TTC549 (cell line): ENCODE measurements around the gene MAL.

Experiments
- FAIRE-seq: peaks from 2 replicates; lab custom pipeline; 2012; peaks lifted over from hg19 to GRCh38; lab: Jason Lieb, UNC

The MAL gene

DNA sequence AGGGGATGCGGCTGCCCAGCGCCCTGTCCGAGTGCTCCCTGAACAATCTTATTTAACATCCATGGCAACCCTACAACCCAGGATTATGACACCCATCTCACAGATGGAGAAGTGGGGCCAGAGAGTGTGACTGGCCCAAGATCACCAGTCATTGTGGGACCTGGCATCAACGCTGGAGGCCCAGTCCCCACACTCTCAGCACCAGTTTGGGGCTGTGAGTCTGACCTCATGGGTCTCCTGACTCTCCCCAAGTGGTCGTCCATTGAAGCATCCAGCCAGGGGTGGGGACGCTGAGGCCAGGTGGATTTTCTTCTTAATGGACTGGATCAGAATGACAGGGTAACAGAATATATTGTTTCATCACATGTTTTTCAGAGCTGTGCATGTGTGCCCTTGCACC is 24.5 kb downstream of the MAL start:
- FAIRE-seq, result no peak

DNA sequence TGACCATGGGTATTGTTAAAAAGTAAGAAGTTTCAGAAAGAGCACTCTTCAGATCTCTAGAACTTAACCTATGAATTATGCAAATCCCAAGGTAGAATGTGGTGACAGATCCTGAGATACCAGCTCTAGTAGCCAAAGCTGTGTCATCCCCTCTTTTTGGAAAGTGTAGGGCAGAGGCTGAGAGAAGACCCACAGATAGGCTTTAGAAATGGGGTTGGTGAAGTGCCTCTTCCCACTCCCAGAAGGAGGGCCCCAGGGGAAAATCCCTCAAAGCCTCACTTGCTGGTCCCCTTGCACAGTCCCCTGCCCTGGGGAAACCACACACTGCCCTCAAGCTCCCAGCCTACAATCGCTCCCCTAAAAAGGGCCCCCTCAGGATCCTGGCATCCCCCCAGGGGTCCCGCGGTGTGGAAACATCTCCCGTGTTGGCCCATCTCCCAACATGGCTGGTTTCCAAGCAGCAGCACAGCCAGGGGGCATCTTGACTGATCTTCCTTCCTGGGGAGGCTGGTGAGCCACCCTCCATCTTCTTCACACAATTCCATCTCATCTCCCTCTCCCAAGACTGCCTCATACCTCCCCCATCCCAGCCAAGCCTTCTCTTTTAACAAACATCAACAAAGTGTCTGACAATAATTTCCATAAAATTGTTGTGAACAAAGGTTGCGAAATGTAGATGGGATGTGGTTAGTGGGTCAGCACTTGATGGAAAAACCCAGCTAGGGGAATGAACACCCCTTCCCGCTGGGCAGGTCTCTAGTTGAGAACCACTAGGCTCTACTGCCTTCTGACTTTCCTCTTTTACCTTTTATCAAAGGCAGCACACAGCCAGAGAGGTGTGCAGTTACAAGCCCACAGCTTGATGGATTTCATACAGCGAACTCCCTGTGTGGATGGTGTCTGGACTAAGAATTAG is 25.1 kb downstream of the MAL start:
- no peak for FAIRE-seq

DNA sequence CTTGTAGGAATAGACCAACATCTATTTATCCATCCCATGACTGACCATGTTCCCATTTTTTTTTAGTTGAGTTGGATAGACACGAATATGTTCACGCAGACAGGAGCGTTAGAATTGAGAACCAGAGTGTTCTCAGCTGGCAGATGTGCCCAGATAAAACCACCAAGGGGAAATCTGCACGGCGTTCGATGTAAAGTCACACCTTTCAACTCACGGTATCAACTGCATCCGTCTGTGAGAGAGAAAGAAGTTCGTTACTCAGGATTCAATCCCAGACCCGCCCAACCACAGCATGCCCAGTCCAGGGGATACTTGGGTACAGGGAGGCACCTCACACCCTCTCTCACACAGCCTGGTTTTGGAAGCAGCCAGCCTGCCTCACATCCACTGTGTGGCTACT is 26.1 kb downstream of the MAL start:
- FAIRE-seq, result no peak

DNA sequence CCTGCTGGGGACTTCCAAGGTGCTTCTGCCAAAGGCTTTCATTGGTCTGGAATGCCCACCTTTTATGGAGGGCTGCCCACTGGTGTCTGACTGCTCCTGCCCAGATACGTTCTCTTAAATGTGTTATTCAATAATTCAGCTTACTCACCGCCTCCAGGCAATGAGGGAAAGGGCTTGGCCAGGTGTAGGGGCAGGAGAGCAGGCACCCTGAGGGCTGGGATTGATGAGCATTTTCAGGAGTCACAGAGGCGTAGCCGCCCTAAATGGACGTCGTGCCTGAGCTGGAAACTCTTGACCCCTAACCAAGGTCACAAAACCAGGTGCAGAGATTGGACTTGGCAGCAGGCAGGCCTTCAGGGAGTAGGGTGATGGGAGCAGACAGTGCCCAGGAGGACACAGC is 26.8 kb downstream of the MAL start:
- FAIRE-seq, result no peak

DNA sequence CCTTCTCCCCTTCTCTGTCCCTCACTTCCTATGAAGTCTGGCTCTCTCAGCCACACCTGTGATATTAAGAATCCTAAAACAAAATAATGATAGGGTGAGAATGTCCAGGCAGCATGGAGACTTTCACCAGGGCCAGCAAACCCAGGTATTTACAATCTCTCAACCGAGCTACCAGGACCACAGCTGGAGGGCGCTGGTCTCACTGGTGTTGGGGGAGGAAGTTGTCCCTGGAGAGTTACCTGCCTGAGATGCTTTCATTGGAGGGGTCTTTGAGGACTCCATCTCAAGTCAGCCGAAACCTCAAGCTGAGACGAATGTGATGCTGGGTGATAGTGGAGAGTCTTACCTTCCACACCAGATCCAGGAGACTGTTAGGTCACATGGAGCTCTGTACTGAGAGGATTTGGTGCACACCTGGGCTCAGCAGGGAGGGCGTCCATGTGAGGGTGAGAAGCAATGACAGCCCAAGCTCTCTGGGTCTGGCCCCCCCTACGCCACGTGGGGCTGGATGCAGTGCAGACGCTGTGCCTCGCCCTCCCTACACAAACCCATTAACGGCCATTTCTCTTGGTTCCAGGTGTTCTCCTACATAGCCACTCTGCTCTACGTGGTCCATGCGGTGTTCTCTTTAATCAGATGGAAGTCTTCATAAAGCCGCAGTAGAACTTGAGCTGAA is 27.4 kb downstream of the MAL start:
- FAIRE-seq, result no peak

DNA sequence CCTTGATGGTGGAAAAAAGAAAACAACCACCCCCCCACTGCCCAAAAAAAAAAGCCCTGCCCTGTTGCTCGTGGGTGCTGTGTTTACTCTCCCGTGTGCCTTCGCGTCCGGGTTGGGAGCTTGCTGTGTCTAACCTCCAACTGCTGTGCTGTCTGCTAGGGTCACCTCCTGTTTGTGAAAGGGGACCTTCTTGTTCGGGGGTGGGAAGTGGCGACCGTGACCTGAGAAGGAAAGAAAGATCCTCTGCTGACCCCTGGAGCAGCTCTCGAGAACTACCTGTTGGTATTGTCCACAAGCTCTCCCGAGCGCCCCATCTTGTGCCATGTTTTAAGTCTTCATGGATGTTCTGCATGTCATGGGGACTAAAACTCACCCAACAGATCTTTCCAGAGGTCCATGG is 28.0 kb downstream of the MAL start:
- no peak for FAIRE-seq

DNA sequence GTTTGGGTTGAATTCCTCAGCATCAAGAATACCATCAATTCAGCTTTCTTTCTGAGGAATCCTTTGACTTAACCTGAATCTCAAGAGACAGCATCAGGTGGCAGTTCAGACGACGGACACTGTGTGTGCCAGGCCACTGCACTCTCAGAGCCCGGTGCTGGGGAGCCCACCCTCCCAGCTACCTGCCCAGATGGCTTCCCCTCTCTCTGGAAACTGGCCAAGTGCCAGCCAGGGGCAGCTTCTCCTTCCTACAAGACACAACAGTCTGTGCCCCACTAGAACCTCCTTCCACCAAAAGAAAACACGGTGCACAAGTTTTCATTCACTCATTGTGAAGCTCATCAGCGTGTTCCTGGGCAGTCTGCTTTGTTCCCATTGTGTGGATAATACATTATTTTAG is 28.5 kb downstream of the MAL start:
- no peak for FAIRE-seq

DNA sequence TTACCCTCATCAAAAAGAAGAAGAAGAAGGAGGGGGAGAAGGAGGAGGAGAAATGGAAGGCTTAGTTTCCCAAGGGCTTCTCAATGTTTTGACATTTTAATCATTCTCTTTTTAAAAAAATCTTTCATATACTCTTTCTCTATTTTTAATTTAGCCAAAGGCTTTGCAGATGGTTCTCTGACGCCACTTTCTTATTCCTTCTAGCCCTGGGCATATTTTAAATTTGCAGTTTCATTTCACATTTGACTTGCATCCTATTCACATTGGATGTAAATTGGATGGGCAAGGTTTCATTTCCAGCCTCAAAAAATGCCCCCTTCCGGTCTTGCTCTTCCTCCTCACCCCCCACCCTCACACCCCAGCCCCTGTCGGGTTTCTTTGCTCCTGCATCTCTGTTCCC is 29.8 kb downstream of the MAL start:
- FAIRE-seq, result no peak

DNA sequence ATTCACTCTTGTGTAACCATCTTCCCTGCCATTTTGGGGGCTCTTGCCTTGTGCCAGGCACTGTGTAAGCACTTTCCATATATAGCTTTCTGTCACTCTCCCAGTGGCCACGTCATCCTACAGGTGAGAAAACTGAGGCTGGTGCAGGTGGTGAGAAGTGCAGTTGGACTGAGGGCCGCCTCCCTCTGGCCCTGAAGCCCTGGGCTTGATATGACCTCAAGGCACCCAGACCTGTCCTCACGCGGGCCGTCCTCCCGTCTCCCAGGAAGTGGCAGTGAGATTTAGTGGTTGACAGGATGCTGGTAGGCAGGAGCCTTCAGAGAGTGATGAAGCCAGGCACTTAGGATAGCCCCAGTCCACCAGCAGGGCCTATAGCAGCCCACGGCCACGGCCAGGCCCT is 30.5 kb downstream of the MAL start:
- no peak for FAIRE-seq

DNA sequence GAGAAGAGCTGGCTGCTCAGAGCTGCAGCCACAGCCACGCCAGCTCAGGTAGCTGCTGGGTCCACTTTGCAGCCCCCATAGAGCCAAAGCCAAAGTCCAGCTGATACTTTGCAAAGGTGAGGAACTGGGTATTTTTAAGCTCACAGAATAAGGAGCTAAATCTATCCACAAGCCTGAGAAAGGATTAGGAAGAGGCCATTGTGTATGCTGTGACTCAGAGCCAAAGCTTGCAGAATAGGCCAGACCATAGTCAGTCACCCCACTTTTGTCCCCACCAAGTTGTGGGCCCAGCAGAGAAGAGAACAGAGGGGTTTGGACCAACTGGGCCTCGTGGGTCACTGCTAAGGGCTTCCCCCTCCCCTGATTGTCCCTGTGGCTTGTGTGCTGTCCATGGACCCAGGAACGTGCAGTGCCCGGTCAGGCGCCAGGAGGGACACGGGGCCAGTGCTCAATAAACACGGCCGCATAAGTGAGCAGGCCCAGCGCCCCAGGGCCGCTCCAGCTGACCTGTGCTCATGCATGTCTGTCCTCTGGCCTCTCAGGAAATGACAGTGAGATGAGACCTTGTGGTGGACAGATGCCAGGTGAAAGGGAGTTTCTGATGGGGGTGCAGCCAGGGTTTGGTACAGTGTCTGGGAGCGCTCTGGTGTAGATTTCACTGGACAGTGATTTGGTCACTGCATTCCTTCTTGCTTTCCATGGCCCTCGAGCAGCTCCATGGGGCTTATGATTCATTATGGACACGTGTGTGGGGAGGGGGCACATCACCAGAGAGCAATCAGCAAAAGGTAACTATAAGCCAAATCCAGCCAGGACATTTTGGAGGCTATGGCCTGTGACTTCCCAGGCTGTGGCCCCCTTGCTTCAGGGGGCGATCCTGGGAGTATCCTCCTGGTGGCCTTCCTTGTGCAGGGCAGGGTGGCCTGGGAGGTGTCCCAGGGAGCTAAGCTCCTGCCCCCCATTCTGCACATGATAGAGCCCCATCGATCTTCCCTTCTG is 31.3 kb downstream of the MAL start:
- FAIRE-seq, result no peak

DNA sequence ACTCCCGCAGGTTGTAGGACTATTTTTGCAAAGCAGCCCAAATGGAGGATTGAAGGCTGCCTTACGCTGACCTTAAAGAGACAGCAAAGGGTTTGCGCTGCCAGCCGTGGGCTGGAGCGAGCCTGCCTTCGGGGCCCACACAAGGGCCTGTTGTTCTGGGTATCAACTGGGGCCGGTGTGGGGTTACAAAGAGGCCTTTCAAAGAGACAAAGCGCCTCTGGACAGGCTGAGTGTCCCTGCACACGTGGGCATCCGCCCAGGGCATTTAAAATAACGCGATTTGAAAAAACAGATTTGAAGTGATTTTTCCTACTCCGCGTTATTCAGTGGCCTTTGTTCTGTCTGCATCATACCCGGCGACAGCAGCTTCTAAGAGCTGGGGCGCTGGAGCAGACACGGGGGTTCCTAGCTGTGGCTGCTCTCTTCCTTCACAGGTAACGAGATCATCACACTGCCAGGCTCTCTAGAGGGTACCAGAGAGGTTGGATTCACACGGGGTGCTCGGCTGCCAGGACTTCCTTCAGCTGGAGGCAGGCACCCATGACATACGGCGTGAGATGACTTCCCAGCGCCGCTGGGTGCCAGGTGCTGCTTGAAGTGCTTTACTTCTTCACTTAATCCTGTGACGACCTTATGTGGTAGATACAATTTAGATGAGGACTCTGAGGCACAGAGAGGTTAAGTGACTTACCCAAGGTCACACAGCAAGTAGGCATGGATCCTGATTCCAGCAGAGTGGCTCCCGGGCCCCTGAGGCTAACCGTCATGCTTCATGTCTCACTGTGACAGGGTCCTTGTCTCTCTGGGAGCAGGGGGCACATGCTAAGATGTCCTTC is 32.2 kb downstream of the MAL start:
- FAIRE-seq, result no peak

DNA sequence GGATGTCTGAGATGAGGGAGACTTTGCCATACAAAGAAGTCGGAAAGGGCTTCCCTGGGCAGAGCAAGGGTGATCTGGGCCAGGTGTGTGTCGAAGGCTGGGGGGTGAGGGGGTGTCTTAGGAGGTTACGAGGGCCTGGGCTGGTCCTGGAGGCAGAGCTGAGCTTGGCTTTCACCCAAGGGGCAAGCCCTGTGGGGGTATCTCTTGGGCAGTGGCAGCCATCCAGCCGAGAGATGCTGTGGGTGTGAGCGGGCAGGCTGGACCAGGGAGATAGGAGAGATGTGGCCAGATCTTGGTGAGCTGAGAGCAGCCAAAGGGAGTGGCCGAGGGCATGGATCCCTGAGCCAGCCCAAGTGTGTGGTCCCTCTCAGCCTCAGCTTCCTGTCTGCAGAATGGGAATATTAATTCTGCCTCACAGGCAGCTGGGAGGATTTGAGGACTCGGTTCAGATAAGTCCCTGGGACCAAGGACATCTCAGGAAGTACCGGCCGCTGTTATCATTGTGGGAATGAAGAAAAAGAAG is 33.0 kb downstream of the MAL start:
- FAIRE-seq, result no peak

DNA sequence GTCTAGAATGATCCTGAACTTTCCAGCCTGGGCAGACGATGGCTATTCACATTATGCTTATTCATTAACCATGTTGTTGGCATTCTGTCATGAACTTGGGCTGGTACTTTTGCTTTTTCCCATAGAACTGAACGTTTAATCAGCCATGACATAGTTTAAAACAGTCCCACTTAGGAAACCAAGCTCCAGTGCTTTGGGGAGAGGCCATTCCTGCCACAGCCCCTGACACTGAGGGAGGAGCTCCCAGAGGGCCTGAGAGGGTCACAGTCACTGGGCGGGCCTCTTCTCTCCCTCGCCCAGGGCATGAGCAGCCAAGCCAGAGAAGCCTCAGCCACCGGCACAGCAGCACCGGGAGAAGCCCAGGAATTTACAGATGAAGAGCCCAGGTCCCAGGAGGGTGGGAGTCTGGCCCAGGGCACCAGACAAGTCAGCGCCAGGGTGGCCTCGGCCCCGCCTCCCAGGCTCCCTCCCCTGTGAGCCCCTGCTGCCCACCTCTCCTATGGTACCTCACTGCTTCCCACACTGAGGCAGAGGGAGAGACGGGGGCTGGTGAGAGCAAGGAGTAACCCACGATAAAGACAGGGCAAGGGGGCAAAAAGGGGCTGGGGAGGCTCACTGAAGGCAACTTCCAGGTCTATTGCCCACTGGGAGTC is 33.6 kb downstream of the MAL start:
- FAIRE-seq, result no peak

DNA sequence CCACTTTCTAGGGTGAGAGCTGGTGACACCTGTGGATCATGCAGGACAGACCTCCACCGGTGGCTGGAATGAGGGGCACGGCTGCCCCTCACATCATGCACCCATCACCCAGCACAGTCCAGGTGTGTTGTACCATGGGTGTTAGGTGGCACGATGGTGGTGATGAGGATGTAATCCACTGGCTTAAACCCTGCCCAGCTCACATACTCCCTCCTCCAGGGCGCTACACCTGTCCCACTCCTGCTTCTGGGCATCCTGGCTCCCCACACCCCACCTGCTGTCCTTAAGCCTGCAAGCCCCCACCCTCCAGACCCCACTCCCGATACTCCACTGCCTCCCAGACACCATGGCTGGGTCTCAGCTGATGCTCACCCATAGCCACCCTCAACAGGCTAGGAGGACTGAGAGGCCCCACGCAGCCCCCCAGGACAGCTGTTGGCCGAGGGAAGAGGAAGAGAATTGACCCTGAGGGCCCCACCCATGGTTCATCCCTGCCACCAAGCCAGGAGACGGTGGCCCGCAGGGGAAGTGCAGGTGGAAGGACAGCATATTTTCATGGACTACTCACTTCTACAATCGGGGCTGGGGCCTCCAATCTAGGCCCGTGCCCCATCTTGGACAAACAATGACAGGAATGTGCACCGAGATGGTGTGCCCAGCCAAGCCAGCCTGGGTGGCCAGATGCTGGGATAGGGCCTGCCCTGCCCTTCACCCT is 34.3 kb downstream of the MAL start:
- no peak for FAIRE-seq

DNA sequence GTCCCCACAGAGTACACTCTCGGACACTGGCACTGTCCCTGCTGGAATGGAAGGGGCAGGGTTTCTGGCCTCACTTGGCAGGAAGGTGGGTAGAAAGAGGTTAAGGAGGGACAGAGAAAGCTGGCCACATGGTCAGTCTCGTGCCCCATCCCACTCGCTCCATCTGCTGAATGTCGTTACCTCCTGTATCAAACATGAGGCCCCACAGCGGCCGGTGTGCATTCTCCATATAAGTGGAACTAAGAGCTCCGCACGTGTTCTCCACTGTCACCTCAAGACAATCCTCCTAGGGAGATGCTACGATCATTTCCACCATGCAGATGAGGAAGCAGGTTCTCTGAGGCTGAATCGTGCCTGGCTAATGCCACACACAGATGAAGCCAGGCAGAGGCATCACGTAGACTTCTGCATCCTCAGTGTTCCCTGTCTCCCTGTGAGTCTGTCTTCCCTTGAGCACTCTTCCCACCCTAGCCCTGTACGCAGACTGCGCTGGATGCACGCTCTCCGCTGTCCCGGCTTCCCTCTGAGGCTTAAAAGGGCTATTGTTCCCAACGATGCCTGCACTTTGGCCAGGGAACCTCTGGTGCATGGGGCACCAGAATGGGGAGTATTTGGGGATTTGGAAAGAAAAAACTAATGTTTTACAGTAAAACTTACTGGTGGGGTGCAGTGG is 35.1 kb downstream of the MAL start:
- FAIRE-seq, result no peak

DNA sequence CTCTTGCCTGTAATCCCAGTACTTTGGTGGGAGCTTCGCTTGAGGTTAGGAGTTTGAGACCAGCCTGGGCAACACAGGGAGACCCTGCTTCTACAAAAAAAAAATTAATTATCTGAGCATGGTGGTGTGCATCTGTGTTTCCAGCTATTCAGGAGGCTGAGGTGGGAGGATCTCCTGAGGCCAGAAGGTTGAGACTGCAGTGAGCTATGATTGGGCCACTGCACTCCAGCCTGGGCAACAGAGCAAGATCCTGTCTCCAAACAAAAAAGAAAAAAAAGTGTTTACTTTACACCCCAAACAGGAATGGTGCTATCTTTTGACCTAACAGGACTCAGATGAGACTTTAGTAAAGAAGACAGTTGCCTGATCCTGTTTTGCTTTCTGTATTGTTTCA is 35.6 kb downstream of the MAL start:
- no peak for FAIRE-seq

DNA sequence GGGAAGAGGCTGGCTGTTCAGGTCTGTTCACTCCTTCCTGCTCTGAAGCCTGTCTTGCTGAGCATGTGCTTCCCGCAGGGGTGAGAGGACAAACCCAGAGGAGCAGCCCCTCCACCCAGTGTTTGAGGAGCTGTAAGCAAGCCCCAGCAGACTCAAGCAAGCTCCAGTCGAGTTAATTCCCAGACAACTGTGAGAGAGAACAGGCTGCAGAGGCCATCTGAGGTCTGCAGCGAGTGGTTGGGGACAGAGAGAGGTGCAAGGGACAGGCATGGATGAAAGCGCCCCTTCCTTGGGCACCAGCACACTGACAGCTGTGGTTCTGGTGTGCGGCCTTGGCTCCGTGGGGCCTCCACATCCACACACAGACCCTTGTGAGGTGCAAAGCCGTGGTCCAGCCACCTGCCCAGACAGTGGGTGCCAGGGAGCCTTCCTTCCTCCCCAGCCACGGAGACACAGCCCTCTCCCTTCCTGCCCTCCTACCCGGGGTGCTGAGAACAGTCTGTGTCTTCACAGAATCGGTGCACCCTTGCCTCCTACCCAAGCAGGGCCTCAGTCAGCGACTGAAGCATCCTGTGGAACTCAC is 36.2 kb downstream of the MAL start:
- FAIRE-seq, result no peak

DNA sequence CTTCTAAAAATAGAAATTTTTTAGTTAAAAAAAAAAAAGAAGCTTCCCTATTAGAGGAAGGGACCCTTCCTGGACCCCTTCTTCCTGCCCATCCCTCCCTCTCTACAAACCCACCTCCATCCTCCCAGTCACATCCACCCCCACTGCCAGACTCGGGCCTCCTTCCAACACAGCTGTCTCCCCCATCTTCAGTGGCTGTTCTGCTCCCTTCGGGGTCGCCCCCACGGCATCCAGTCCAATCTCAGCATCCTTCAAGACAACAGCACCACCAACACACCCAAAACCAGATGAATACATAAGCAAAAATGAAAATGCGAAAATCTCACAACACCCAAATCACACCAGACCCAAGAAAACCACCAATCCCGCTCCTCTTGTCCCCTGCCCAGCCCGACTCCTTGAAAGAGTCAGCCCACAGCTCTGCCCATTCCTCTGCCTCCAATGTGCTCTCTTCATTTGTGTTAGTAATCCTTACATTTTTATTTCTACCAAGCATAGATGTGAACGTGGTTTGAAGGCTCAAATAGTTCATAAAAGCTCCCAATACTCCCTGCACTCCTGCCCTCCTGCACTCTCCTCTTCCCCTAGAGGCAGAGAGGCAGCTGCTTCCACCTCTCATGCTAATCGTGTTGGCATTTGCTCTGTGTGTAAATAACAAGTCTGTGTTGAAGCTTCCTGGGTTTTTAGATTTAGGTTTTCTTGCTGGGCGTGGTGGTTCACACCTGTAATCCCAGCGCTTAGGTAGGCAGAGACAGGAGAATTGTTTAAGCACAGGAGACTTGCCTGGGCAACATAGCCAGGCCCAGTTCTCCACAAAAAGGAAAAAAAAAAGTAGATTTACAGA is 37.0 kb downstream of the MAL start:
- no peak for FAIRE-seq
